AG20443 (cell line): Measurements from ENCODE around the gene MTHFD1L.
A peak's percentile ranks its signal among the peaks of the same experiment; 100 is the strongest.

Experiments
- DNase-seq: peaks from one replicate; pipeline ENCODE4 v3.0.0; 2012; ENCODE audit warnings: low spot score, mixed read lengths

MTHFD1L gene

DNA sequence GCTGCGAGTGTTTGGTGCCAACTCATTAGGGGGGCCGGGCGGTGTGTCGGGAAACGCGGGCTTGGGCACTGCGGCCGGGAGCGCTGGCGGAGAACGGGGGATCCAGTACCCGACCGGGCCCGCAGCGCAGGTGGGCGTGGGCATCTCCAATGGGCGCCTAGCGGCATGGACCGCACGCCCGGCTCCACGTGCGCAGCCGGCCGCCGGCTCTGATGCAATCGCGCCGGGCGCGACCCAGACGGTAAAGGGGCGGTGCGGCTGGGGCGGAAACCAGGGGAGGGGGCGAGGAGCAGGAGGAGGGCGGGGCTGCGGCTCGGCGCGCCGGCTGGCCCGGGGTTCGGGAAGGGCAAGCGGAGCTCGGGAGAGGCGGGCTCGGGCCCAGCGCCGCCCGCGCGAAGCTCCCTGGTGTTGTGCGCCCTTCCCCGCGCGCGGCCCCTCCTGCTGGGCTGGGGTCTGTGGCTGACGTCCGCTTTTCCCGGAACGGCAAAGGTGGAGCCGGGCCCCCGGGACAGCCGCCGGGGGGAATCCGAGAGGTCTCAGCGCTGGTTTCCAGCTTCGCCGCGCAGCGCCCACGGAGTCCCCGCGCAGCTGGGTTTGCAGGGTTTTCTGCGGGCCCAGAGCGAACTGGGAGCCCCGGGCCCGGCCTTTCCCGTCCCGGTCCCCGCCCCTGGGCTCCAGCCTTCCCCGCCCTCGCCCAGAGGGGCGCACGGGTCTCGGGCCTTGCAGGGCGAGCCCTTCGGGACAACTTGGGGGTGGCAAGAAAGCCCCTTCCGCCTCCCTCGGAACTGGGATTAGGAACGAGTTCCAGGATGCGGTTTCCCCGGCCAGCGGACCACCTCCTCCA lies 867 bp downstream of the MTHFD1L start:
- DNase-seq, result peak; percentile 95

DNA sequence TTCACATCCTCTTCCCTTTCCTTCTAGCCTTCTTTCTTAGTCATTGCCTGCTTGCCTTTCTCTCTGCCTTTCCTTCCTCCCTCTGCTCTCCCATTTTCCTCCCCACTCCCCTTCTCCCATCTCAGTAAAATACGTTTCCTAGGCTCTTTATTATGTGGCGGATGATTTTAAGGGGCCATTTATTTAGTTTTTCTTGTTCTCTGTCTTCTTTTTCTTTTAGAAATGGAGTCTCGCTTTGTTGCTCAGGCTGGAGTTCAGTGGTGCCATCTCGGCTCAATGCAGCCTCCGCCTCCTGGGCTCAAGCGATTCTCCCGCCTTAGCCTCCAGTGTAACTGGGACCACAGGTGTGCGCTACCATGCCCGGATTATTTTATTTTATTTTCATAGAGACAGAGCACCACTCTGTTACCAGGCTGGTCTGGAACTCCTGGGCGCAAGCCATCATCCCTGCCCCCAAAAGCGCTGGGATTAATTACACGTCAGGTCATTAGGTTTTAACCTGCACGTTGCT lies 1.5 kb downstream of the MTHFD1L start:
- DNase-seq, result no peak

DNA sequence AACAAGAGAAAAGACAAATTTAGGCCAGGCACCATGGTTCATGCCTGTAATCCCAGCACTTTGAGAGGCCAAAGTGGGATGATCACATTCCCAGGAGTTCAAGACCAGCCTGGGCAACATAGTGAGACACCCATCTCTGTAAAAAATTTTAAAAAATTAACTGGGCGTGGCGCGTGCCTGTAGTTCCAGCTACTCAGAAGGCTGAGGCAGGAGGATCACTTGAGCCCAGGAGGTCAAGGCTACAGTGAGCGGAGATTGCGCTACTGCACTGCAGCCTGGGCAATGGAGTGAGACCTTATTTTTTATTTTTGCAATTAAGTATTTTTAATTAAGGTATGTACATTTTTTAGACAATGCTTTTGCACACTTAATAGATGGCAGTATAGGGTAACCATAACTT lies 3.3 kb downstream of the MTHFD1L start:
- DNase-seq, result no peak

- no peak for DNase-seq
Measured at GRCh38 chr6:150874179-150874578, 8.7 kb downstream of the MTHFD1L start.

GRCh38 chr6:150875841-150876240 lies 10.3 kb downstream of the MTHFD1L start:
- no peak for DNase-seq

- DNase-seq, result no peak
Measured at GRCh38 chr6:150876598-150876997, 11.1 kb downstream of the MTHFD1L start.

DNA sequence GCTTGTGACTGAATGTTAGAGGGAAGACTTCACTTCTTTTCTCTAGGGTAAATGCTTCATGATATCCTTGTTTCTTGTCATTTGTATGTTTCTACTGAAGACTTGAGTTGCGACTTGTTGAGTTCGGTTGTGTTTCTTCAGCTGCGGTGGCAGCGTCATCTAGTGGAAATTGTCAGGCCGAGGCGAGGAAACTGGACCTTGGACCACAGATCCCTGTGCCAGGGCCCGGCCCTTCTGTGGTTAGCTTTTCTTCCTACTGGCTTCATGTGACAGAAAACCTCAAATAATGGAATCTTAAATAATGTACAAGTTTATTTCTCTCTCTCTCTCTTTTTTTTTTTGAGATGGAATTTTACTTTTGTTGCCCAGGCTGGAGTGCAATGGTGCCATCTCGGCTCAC lies 12.4 kb downstream of the MTHFD1L start:
- no peak for DNase-seq

DNA sequence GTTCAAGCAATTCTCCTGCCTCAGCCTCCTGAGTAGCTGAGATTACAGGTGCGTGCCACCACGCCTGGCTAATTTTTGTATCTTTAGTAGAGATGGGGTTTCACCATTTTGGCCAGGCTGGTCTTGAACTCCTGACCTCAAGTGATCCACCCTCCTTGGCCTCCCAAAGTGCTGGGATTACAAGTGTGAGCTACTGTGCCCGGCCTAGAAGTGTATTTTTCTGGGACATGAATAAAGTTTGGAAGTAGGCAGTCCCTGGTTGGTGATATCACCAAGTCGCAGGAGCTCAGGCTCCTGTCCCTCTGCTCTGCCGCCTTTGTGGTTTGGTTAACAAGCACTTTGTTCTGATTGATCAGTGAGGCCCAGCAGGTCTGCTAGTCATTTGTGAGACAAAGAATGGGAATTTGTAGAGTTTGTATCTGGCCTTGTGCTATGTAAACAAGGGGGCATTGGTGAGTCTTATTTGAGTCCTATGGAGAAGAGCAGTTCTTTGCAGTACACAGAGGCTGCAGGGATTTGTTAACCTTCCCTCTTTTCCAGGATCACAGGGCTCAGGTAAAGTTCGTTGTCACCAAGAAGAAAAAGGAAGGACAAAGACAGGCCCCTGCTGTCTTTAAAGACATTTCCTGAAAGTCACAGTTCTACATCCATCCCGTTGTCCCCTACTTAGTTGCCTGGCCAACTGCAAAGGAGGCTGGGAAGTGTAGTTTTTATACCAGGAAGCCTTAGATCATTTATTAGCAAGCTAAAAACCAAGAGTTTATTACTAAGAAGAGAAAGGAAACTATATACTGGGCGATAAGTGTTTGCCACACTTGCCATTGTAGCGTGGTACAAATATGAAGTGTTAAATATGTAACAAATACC lies 13.1 kb downstream of the MTHFD1L start:
- no peak for DNase-seq

DNA sequence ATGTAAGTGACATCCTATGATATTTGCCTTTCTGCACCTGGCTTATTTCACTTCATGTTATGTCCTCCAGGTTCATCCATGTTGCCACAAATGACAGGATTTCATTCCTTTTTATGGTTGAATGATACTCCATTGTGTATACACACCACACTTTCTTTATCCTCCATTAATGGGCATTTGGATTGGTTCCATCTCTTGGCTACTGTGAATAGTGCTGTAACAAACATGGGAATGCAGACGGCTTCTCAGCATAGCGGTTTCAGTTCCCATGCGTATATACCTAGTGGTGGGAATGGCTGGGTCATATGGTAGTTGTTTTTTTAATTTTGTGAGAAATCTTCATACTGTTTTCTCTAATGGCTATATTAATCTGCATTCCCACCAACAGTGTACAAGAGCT lies 14.8 kb downstream of the MTHFD1L start:
- no peak for DNase-seq

- peak; percentile 88 for DNase-seq
Measured at GRCh38 chr6:150881911-150882481, 16.5 kb downstream of the MTHFD1L start.

DNA sequence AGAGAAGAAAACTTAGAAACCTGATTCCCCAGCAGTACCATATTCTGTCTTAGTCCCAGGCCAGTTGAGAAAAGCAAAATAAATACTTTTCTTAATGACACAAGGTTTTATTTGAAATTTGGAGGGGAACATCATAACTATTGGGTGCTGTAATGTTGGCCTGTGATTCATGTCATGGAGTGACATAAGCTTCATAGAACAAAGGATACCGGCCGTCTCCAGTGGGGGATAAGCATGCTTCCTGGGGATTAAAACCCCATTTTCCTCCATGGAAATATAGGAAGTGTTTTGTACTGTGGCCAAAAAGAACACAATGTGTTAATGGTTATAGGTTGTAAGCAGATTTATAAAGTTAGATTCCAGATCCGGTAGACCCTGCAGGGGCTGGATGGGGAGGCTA lies 18.0 kb downstream of the MTHFD1L start:
- no peak for DNase-seq

GRCh38 chr6:150886155-150886554 lies 20.7 kb downstream of the MTHFD1L start:
- no peak for DNase-seq

DNA sequence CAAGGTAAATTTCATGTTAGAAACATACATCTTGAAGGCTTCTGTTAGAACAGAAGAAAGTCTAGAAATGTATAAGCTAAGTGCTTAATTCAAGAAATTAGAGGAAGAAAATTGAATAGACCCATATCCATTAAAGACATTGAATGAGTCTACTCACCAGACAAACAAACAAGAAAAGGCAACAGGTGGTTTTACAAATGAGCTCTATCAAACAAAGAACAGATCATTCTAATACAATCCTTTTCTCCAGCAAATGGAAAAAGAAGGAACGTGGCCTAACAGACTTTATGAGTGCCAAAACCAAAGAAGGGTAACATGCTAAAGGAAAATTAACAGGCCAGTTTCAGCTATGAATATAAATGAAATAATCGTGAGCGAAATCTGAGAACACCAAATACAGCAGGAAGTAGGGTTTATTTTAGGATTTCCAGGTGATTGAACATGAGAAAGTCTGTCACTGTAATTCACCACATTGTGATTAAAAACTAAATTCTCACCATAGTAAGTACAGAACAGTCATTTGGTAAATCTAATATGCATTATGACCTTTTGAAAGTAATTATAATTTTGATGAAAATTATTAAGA lies 22.6 kb downstream of the MTHFD1L start:
- no peak for DNase-seq

- DNase-seq, result no peak
Measured at GRCh38 chr6:150890346-150890745, 24.8 kb downstream of the MTHFD1L start.

DNA sequence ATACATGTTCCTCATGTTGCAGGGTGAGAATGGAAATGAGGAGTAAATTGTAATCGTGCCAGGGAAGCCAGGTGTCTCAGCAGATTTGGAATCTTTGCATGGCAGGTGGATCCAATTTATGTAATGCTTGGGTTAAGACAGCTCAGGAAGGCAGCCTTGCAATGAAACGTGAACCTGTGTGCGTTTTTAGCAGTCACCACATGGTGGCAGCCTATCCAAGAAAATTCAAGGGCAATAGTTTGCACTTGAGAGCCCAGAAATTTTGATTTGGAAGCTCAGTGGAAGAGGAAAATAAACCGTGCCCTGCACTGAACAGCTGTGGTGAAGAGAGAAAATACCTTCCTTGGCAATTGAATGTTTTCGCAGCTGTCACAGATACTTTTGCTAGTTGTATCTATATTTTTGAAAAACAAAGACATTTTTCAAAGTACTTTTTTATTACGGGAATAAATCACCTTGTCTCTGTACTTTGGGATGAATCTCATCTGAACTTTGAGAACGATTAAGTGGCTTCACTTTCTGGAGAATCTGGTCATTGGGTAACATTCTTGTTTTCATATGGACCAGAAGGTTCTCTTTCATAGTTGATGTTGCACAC lies 26.5 kb downstream of the MTHFD1L start:
- peak; percentile 62 for DNase-seq

DNA sequence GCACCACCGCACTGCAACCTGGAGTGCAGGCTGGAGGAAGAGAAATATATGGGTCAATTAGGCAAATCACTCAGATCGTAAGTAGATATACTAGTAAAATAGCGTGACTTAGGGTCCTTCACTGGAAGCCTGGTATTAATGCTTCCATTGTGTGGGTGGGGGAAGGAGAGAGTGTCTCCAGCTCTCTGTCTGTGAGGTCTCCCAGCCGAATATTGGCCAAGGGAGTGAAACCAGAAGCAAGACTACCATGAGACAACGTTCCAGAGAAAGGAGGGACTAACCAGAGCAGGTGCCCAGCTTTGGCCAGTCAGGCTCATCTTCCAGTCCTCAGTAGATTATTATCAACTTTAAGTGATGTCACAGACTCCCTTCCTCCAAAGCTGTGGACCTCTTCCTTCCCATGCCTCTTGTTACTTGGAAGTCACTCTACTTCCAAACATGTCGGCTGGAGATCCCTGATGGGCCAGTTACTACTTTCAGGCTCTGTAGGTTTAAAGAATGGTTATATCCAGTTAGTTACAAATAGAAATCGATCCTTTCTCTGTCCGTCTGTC lies 28.8 kb downstream of the MTHFD1L start:
- no peak for DNase-seq

DNA sequence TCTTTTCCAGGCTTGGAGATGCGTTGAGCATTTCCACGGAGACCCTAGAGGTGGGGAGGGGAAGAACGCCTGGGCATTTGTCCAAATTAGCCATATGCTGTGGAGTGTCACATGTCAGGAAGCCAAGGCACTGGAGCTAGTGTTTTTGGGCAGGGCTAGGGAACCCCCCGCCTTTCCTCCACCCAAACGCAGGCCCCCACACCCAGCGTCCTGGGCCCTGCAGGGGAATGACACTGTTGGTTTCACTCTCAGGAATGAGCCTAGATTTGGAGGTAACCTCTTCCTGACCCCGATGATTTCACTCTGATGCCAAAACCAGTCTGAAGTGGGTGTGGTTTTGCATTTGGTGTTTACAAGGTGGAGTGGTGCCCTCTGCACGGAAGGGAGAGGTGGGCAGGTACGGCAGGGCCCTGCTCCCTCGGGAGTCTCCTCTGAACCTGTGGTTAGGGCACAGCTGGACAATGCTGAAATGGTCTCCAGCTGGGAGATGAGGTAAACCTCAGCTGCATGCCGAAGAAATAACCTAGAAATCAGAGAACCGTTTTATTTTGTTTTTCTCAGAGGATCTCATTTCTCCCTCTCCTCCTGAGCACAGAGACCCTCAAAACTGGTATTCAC lies 29.5 kb downstream of the MTHFD1L start:
- no peak for DNase-seq

GRCh38 chr6:150895928-150896632 lies 30.6 kb downstream of the MTHFD1L start:
- DNase-seq, result no peak

GRCh38 chr6:150897400-150897943 lies 32.0 kb downstream of the MTHFD1L start:
- DNase-seq, result no peak
